Panc1 (cell line): ENCODE measurements around the gene RNGTT. TPM values are rescaled to one million over a fixed set of nuclear protein-coding genes. Genes with fewer than 3 reads are reported as not detected.

Experiments
- ATAC-seq: fragments of 200-7000 bp; cut with Tn5 transposase; 2 replicates; pipeline ENCODE4 v1.9.1; 2020; ENCODE audit warnings: mild to moderate bottlenecking, moderate library complexity
- BruUV-seq: library from RNA; stranded (reverse); fragments of 400-500 nt; replicated peaks from 2 replicates; lab custom pipeline; 2021; lab: Mats Ljungman, UMichigan
- CTCF ChIA-PET: fragments of 300-600 bp; sonication (Branson Sonifier 250); formaldehyde crosslinking; loops from one replicate; lab custom pipeline; 2022; ENCODE audit warnings: antibody characterized with exemption; lab: Charles Lee
- POLR2A ChIA-PET: fragments of 300-600 bp; sonication (Branson Sonifier 250); formaldehyde crosslinking; loops from one replicate; lab custom pipeline; 2022; ENCODE audit warnings: antibody characterized with exemption; lab: Charles Lee
- DNase-seq: peaks from one replicate; pipeline ENCODE4 v3.0.0-alpha.2; 2010; ENCODE audit warnings: low read depth, low spot score
- H3K27ac ChIP-seq: 2 replicates; pipeline ENCODE4 v1.5.1; 2011; ENCODE audit warnings: mild to moderate bottlenecking, low read length, inconsistent platforms
- H3K27me3 ChIP-seq: fragments of 200-500 bp; sonication (Bioruptor generic); 2 replicates; pipeline ENCODE4 v1.6.0; 2014; ENCODE audit warnings: low read length, inconsistent platforms; ENCODE audit not compliant: control insufficient read depth, insufficient read depth
- H3K36me3 ChIP-seq: fragments of 200-500 bp; sonication (Bioruptor generic); 2 replicates; pipeline ENCODE4 v1.5.1; 2014; ENCODE audit warnings: inconsistent platforms, mild to moderate bottlenecking, low read length, moderate library complexity; ENCODE audit not compliant: control insufficient read depth, insufficient read depth
- H3K4me1 ChIP-seq: 2 replicates; pipeline ENCODE4 v1.5.1; 2011; ENCODE audit warnings: inconsistent platforms, mild to moderate bottlenecking, low read length, moderate library complexity; ENCODE audit not compliant: control insufficient read depth, insufficient read depth
- H3K4me3 ChIP-seq, 2 experiments: 2 replicates each; pipeline ENCODE4 v1.5.1; 2011 to 2012; ENCODE audit warnings: low read depth in 2 of 2, low read length in 2 of 2, mild to moderate bottlenecking in 2 of 2, inconsistent platforms in 1 of 2, moderate library complexity in 1 of 2
- H3K9me3 ChIP-seq: fragments of 200-500 bp; sonication (Bioruptor generic); 2 replicates; pipeline ENCODE4 v1.5.1; 2014; ENCODE audit warnings: low read depth, mild to moderate bottlenecking, inconsistent platforms, low read length, moderate library complexity; ENCODE audit not compliant: control insufficient read depth, insufficient read depth
- CTCF ChIP-seq: fragments of 450-650 bp; IDR thresholded peaks from 2 replicates; pipeline ENCODE4 v1.5.1; 2017; ENCODE audit warnings: mild to moderate bottlenecking
- POLR2AphosphoS5 ChIP-seq: IDR thresholded peaks from 2 replicates; pipeline ENCODE4 v1.6.1; 2012; ENCODE audit warnings: mild to moderate bottlenecking, low read depth, low read length, moderate library complexity
- REST ChIP-seq, 2 experiments: IDR thresholded peaks; 2 replicates each; pipeline ENCODE4 v1.6.1; 2011 to 2012; ENCODE audit warnings: low read depth in 2 of 2, control low read depth in 1 of 2, low read length in 1 of 2, mild to moderate bottlenecking in 1 of 2, moderate library complexity in 1 of 2; ENCODE audit not compliant: insufficient read depth in 1 of 2
- SIN3A ChIP-seq: IDR thresholded peaks from 2 replicates; pipeline ENCODE4 v1.6.1; 2012; ENCODE audit warnings: low read depth, mild to moderate bottlenecking, low read length, moderate library complexity, borderline replicate concordance; ENCODE audit not compliant: insufficient read depth
- TCF7L2 ChIP-seq: IDR thresholded peaks from 2 replicates; pipeline ENCODE4 v1.6.1; 2011; ENCODE audit warnings: mild to moderate bottlenecking, low read depth, low read length, inconsistent platforms
- in situ Hi-C: cut with HindIII; loops from 2 replicates; pipeline ENCODE4 v1.10.0; 2016; ENCODE audit warnings: low sequenced_read_pairs, low pct_unique_long_range_greater_than_20kb
- intact Hi-C: fragments of 100-400 bp; cut with micrococcal nuclease; formaldehyde crosslinking; loops from one replicate; pipeline ENCODE4 v1.10.0; 2022; ENCODE audit not compliant: unreplicated experiment
- total RNA-seq: library from RNA; stranded (reverse); gene quantifications from one replicate; pipeline ENCODE4 v1.2.1, GENCODE V29; 2021; ENCODE audit not compliant: unreplicated experiment

RNGTT gene
- total RNA-seq, 1 experiment from 2014 or later = 21.2 TPM

- ChIA-PET CTCF (no interaction called here), POLR2A (no interaction called here)
- BruUV-seq = no TSS peak
- intact Hi-C loops (no loop called here), in situ Hi-C loops (no loop called here)
- Histone ChIP-seq H3K36me3 (no peaks in the 10 kb centered on the region), H3K27me3 (no peaks in the 10 kb centered on the region), H3K4me3 (no peak overlapping the region), H3K27ac (no peak overlapping the region), H3K4me1 (no peaks in the 10 kb centered on the region), H3K9me3 (no peaks in the 10 kb centered on the region)
- no peak for ATAC-seq
- TF ChIP-seq CTCF (no peak), TCF7L2 (no peak), POLR2AphosphoS5 (no peak), REST (IDR thresholded peaks at IDR 0.05; ENCODE audit: insufficient read depth in 1 of 2, low read depth in 2 of 2, low read length in 1 of 2) (no peak), SIN3A (no peak)
- DNase-seq = no peak
Measured at GRCh38 chr6:88712243-88712936, 251.0 kb downstream of the RNGTT start.

GRCh38 chr6:88709819-88710246 is 253.6 kb downstream of the RNGTT start:
- no peaks in the 10 kb centered on the region for H3K4me1 ChIP-seq
- no peaks in the 10 kb centered on the region for H3K36me3 ChIP-seq
- ChIA-PET CTCF (no interaction called here), POLR2A (interaction anchor here (0.7 kb wide), 1 partner anchor 32 kb away, joined by 6 read pairs; no protein-coding TSS in a partner anchor)
- no peaks in the 10 kb centered on the region for H3K27me3 ChIP-seq
- H3K4me3 ChIP-seq = no peak overlapping the region
- no peak for ATAC-seq
- H3K9me3 ChIP-seq = no peaks in the 10 kb centered on the region
- no peak for TF ChIP-seq TCF7L2
- no peak for TF ChIP-seq CTCF
- TF ChIP-seq REST (IDR thresholded peaks at IDR 0.05; ENCODE audit: insufficient read depth in 1 of 2, low read depth in 2 of 2, low read length in 1 of 2) = no peak
- TF ChIP-seq SIN3A = no peak
- no peak for TF ChIP-seq POLR2AphosphoS5
- BruUV-seq = no TSS peak
- no peak for DNase-seq
- in situ Hi-C loops = no loop called here
- intact Hi-C loops = no loop called here
- H3K27ac ChIP-seq = no peak overlapping the region
